HG03175 (cell line): ENCODE results near the gene FOSL1.

ENCODE experiments used
- ATAC-seq: cut with Tn5 transposase; IDR thresholded peaks from one replicate; pipeline ENCODE4 v1.9.1; 2021; ENCODE audit warnings: mild to moderate bottlenecking, moderate library complexity; ENCODE audit not compliant: unreplicated experiment

FOSL1 gene

GRCh38 chr11:65864706-65865471 is 35.3 kb downstream of the FOSL1 start:
- no peak for ATAC-seq

GRCh38 chr11:65863889-65864705 is 36.1 kb downstream of the FOSL1 start:
- ATAC-seq = no peak

DNA sequence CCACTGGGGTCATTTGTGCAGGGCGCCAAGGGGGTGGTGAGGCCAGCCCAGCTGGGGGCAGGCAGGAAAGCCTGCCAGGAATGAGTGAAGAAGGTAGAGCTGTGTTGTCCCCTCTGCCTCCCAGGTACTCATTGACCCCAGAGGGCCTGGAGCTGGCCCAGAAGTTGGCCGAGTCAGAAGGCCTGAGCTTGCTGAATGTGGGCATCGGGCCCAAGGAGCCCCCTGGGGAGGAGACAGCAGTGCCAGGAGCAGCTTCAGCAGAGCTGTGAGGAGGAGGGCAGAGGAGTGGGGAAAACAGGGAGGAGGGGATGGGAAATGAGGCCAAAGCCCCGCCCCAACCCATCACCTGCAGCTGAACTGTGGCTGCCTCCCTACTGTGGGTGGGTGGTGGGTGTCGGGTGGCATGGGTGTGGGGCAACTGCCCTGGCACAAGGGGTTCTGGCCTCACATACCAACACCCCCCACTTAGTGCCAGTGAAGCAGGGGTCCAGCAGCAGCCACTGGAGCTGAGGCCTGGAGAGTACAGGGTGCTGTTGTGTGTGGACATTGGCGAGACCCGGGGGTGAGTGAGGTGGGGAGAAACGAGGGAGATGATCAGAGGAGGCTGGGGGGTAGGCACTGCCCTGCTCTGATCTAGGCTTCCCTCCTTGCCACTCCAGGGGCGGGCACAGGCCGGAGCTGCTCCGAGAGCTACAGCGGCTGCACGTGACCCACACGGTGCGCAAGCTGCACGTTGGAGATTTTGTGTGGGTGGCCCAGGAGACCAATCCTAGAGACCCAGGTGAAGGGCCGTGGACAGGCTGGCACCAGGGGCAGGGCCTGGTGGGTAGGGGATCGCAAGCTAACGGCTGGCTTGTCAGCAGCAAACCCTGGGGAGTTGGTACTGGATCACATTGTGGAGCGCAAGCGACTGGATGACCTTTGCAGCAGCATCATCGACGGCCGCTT is 37.0 kb downstream of the FOSL1 start:
- ATAC-seq = no peak

DNA sequence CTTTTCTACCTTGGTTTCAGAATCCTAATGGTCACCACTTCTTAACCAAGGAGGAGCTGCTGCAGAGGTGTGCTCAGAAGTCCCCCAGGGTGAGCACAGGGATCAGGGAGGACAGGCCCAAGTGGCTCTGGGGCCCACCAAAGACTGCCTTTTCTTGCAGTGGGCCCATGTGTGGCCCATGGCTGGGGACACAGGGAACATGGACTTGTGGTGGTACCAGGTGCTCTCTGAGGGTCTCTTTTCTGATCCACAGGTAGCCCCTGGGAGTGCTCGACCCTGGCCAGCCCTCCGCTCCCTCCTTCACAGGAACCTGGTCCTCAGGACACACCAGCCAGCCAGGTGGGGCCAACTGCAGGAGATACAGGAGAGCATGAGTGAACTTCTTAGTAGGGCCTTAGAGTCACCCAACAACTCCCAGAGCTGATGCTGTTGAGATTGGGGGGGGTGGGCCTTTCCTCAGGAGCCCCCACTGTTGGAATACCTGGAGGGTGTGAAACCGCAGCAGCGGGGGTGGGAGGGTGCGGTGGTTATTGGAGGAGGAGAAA is 37.9 kb downstream of the FOSL1 start:
- no peak for ATAC-seq

DNA sequence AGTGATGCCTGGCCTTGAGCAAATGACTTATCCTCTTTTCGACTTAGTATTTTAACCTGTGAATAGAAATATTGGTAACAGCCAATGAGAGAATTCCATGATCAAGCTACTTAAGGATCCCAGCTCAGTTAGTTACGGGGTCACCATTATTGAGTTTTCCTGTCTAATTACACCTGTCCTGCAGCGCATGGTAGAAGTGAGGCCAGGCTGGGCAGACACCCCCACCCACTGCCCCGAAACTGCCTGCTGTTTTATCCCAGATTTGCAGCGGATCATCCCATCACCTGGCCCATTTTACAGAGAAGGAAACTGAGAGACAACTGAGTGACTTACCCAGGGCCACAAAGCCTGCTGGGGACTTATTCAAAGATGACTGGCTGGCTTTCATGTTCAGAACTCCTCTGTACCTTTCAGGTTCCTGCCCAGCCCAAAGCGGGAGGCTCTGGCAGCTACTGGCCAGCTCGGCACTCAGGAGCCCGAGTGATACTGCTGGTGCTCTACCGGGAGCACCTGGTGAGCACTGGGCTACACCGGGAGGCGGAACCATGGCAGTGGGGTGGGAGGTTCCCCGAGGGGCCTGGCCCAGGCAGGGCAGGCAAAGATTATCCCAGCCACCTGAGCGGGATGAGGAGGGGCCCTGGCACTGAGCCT is 38.5 kb downstream of the FOSL1 start:
- ATAC-seq = no peak

GRCh38 chr11:65861165-65861505 is 39.1 kb downstream of the FOSL1 start:
- no peak for ATAC-seq

DNA sequence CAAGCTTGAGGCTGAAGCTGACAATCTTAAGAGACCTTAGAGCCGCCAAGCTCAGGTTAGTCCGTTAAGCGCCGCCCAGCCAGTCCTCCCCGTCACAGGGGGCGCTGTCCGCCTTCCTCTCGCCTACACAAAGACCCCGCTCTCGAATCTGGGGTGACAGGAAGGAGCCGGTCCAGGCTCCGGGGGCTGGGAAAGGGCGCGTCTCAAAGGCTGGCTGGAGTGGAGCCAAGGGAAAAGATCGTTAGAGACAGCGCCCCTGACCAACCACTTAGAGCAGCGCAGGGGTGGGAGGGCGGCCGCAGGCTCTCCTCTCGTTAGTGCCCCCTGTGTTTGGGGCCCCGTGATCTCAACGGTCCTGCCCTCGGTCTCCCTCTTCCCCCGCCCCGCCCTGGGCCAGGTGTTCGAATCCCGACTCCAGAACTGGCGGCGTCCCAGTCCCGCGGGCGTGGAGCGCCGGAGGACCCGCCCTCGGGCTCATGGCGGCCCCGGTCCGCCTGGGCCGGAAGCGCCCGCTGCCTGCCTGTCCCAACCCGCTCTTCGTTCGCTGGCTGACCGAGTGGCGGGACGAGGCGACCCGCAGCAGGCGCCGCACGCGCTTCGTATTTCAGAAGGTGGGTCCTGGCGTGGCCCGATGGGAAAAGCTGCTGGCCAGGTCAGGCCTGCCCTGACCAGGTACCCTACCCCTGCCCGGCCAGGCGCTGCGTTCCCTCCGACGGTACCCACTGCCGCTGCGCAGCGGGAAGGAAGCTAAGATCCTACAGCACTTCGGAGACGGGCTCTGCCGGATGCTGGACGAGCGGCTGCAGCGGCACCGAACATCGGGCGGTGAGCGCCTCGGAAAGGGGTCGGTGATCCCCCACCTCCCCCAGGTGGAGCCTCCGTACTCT is 39.7 kb downstream of the FOSL1 start, which contains the start of gene MUS81:
Gene MUS81 (plus strand): TSS at position 156 of the 887 bp plus-strand sequence. CDS start 321 bp downstream, at position 477.
- ATAC-seq = peak; percentile 36

- ATAC-seq = no peak
These were observed 40.3 kb downstream of the FOSL1 start for GRCh38 chr11:65859812-65860277.

DNA sequence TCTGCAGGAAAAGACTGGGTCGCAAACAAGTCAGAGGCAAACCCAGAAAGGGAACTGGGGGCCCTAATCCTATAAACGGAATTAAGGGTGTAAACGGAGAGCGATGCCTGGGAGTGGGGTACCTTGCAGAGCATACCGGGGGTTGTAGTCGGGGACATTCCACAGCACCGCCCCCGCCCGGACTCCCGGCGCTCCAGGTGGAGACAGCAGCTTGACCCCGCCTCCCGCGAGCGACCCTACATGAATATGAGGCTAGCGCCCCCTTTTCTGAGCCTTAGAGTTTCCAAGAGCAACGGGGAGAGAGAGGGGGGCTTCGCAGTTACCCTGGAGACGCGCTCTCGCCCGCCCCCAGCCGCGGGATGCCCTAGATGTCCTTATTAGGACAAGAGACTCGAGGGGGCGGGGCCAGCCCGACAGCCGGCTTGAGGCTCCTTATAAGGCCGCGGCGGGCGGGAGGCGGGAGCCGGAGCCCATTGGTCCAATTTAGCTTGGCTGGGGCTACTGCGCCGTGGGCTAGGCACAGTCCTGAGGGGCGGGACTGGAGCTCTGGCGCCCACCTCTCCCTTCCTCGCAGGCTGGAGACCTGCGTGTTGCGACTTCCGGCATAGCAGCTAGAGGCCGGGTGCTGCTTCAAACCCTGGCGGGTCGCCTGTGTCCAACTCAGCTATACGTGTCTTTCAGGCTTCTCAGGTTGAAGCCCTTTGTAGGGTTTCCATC is 40.9 kb downstream of the FOSL1 start:
- peak; percentile 54 for ATAC-seq

DNA sequence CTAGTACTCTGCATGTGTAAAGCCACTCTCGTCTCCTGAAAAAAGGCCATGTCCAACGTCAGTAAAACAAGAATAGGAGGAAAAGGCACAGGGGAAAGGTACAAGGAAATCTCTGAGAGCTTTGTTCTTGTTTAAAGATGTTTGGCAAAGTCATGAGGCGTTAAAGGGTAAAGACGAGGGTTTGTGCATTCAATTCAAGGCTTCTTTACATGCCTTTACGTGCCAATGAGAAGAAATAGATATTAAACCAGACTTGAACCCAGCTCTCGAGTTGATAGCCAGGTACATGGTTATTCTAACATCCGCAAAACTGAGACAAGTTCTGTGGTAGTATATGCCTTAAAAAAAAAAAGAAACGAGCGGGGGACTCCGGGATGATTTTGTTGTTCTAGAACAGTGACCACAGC is 41.5 kb downstream of the FOSL1 start:
- no peak for ATAC-seq

DNA sequence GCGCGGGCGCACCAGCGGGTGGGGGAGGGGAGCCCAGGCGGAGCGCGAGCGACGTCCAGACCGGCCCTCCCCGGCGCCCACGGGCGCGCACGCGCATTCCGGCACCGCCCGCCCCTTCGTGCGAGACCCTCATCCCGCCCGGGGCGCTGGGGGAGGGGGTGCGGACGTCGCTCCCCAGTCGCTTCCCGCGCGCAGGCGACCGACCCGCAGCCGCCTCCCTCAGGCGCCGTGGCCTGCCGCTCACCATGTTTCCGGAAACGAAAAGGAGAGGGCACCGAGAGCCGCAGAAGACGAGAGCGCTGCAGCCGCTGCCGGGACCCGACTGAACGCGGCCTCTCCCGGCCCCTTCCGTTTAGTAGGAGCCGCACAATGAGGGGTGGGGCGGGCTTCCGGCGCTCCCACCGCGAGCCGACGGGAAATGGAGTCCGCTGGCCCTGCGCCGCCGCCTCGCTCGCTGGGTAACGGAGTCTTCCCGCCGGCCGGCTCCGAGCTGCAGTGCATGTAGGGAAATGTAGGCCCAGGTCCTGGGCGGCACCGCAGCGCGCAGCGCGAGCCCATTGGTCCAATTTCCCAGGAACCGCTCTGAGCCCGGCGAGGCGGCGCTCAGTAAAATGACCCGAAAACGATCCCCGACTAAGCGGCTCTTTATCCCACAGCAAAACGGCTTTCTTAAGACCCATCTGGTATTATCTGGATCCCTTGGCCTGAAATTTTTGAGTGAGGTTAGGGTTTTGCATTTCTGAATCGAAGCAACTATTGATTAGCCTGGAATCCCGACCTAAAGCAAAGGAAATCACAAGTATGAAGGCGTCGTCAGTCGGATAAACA is 42.1 kb downstream of the FOSL1 start, which contains the start of gene CFL1:
Gene CFL1 (minus strand): TSS at position 328 of the 828 bp plus-strand sequence. CDS start 81 bp downstream, at position 247.
- peak; percentile 44 for ATAC-seq

GRCh38 chr11:65857500-65857852 is 42.7 kb downstream of the FOSL1 start:
- ATAC-seq = no peak

GRCh38 chr11:65856689-65857499 is 43.3 kb downstream of the FOSL1 start:
- ATAC-seq = peak; percentile 13

- ATAC-seq = no peak
These were observed 44.2 kb downstream of the FOSL1 start for GRCh38 chr11:65855927-65856363.

- ATAC-seq = no peak
These were observed 45.0 kb downstream of the FOSL1 start for GRCh38 chr11:65854852-65855837.
